Right lobe of liver (tissue), 6 donors: ENCODE data around the gene TXNIP. TPM values are rescaled to one million over a fixed set of nuclear protein-coding genes. Genes with fewer than 3 reads are reported as not detected.

Source experiments
- ATAC-seq, 4 donors: fragments of 200-7000 bp; cut with Tn5 transposase; one replicate each; pipeline ENCODE4 v1.9.1; 2020; ENCODE audit warnings: mild to moderate bottlenecking in 4 of 4, moderate library complexity in 4 of 4
- DNase-seq, 3 donors: peaks; one replicate each; pipeline ENCODE4 v3.0.0-alpha.2; 2020
- H3K27ac ChIP-seq, 3 donors: fragments of 200-600 bp; one replicate each; pipeline ENCODE4 v1.8.0; 2022
- H3K27me3 ChIP-seq, 2 donors: fragments of 200-600 bp; one replicate each; pipeline ENCODE4 v1.8.0; 2022
- H3K36me3 ChIP-seq, 4 donors: fragments of 200-600 bp; sonication (generic) in 1 of 4; one replicate each; pipeline versions ENCODE4 v1.5.1 to v1.8.0; 2017 to 2022; ENCODE audit warnings: control low read depth in 1 of 4
- H3K4me1 ChIP-seq, 4 donors: fragments of 200-600 bp; sonication (generic) in 1 of 4; one replicate each; pipeline versions ENCODE4 v1.5.1 to v1.8.0; 2017 to 2022; ENCODE audit warnings: control low read depth in 1 of 4
- H3K4me3 ChIP-seq, 3 donors: fragments of 200-600 bp; one replicate each; pipeline ENCODE4 v1.8.0; 2022
- H3K9me3 ChIP-seq, 4 donors: fragments of 200-600 bp; sonication (generic) in 1 of 4; one replicate each; pipeline versions ENCODE4 v1.5.1 to v1.8.0; 2017 to 2022; ENCODE audit warnings: control low read depth in 1 of 4
- POLR2A ChIP-seq: fragments of 450-650 bp; IDR thresholded peaks from one replicate; pipeline ENCODE4 v1.6.1; 2017; ENCODE audit warnings: antibody characterized with exemption, mild to moderate bottlenecking
- WGBS: methylation state at CpG from one replicate; pipeline ENCODE4 v1.1.6; 2018; ENCODE audit warnings: low coverage, low lambda C conversion rate; ENCODE audit not compliant: insufficient coverage; ENCODE audit errors: missing lambda C conversion rate; 5-methylcytosine and 5-hydroxymethylcytosine counted together
- intact Hi-C, 2 donors: fragments of 100-400 bp; cut with DNase I; formaldehyde crosslinking; loops; one replicate each; pipeline versions ENCODE4 v1.11.2 to v1.14.1; 2022
- total RNA-seq, 6 experiments: library from RNA; depleted of rRNA in 2 of 6; stranded (reverse); fragments of >200 nt in 2 of 6; fragmentation: NEBNext Ultra II Directional in 3 of 6; extraction: Animal tissue kit (Norgen Biotek cat#: 25700) in 3 of 6; gene quantifications; one replicate each; pipeline versions ENCODE4 v1.1.0 to v1.2.4, GENCODE V29; 2016 to 2023
- TF ChIP-seq, protein P1 (sequence below), 4 donors: fragments of 200-600 bp in 3 of 4; fragments of 450-650 bp in 1 of 4; IDR thresholded peaks; one replicate each; pipeline versions ENCODE4 v1.5.1 to v1.8.0; 2016 to 2022; ENCODE audit warnings: antibody characterized with exemption in 4 of 4, mild to moderate bottlenecking in 2 of 4
- donor health status: DM: no; HTN: yes; CAD: no.
- donor health status: DM: no; HTN: no; CAD: no.
- donor health status: DM: no; HTN: no; CAD: no.
- donor health status: DM: no; HTN: yes; CAD: no.
- donor health status: DM: no; HTN: yes; CAD: no.

Gene TXNIP
- total RNA-seq, 6 experiments from 2014 or later, result 56.3 to 398 (median 134) TPM

DNA sequence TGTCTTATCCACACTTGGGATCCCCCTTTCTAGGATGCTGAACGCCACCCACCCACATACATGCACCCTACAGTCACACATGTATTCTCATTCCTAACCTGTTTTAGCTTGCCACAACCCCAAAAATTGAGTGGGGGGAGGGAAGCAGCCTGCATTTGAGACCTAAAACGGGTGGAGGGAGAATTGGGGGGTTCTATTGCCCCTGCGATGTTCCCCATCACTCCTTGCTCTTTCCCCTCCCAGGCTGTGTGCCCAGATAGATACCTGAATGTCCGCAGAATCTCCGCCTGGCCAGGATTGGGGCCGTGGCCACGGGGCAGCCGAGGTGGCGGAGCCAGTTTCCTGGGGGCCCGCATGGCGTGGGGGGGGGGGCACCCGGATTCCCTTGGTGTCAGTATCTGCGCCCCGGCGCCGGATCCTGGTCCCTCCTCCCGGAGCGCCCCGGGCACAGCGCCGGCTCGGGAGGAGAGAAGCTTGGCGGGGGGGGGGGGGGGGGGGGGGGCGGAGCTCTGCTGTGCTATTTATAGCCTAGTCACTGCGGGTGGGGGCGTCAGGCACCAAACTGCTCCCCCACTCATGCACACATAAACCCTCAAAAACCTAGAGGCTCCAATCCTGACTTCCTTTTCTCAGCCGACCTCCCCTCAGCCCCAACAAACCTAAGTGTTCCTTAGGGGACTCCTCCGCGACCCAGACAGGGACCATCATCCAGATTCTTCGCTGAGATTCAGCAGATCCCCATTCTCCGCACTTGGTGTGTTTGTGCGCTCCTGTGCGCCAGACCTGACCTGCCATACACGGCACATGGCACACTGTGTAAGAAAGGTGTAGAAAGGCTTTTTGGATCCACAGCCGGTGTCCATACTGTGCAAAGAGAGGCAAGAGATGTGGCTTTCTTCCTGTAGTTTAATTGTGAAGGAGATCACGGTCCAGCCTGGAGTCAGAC lies 33.9 kb downstream of the TXNIP start:
- peak in 2 of 3 donors; percentile 48 to 59 for DNase-seq
- Histone ChIP-seq H3K36me3 (no peaks in the 10 kb centered on the region), H3K27me3 (no peaks in the 10 kb centered on the region), H3K4me3 (peak overlapping the region; percentile 20 to 67 (median 55)), H3K4me1 (peaks cover 0 to 36% (median 10%) of the 10 kb centered on the region in 4 donors), H3K9me3 (no peaks in the 10 kb centered on the region), H3K27ac (no peak overlapping the region)
- no peak for ATAC-seq
- WGBS, result 29% methylated on average over 16 of the region's 36 CpGs
- TF ChIP-seq POLR2A, result no peak
- TF ChIP-seq, protein P1, sequence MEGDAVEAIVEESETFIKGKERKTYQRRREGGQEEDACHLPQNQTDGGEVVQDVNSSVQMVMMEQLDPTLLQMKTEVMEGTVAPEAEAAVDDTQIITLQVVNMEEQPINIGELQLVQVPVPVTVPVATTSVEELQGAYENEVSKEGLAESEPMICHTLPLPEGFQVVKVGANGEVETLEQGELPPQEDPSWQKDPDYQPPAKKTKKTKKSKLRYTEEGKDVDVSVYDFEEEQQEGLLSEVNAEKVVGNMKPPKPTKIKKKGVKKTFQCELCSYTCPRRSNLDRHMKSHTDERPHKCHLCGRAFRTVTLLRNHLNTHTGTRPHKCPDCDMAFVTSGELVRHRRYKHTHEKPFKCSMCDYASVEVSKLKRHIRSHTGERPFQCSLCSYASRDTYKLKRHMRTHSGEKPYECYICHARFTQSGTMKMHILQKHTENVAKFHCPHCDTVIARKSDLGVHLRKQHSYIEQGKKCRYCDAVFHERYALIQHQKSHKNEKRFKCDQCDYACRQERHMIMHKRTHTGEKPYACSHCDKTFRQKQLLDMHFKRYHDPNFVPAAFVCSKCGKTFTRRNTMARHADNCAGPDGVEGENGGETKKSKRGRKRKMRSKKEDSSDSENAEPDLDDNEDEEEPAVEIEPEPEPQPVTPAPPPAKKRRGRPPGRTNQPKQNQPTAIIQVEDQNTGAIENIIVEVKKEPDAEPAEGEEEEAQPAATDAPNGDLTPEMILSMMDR (IDR thresholded peaks at IDR 0.05), result no peak
- intact Hi-C loops, result no loop called here

DNA sequence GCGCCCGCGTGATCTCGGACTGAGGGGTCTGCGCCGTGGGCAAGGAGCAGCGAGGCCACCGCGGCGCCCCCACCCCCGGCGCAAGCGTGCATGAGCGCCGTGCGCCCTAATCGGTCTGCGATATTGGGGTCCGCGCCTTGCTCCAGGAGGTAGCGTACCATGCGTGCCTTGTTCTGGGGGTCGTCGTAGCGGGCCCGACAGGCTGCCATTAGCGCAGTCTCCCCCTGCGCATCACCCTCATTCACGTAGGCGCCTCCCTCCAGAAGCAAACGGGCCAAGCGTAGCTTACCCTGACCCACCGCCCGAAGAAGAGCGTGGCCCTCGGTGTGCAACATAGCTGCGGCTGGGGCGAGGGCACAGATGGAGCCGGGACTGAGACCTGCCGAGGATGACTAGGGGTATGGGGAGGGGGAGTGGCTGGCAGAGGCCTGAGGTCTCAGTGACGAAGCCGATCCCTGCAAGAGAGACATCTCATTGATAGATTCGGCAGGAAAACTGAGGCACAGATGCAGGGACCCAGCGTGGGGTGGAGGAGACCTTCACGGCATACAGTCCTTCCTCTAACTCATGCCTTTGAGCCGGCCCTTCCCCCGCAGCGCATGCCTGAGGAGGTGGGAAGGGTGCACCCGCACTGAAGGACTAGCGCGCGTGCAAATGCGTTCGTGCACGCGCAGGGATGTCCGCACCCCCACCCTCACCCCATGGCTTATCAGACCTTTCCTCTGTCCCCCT lies 34.8 kb downstream of the TXNIP start:
- H3K4me3 ChIP-seq, result peak overlapping the region; percentile 55 to 67 (median 64)
- H3K27me3 ChIP-seq, result no peaks in the 10 kb centered on the region
- WGBS, result 0% methylated on average over 7 of the region's 57 CpGs

DNA sequence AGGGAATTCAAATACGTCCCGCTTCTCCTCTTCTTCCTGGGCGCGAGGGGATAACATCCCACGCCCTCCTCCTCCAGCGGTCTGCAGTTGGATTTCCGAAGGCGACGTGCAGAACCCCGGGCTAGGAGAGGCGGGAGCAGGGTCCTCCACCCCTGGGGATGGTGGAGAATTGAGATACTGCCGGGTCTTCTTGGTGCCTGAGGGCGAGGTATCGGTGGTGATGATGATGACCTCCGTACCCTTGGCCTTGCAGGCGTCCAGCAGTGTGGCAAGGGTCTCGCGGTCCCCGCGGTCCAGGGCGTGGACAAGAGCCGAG lies 35.3 kb downstream of the TXNIP start:
- H3K4me1 ChIP-seq, result peaks cover 0 to 45% (median 11%) of the 10 kb centered on the region in 4 donors
- TF ChIP-seq POLR2A, result no peak
- TF ChIP-seq, protein P1 (IDR thresholded peaks at IDR 0.05), result no peak
- DNase-seq (peak in 1 of 3 donors; percentile 62), ATAC-seq (no peak)
- H3K9me3 ChIP-seq, result no peaks in the 10 kb centered on the region
- no peaks in the 10 kb centered on the region for H3K27me3 ChIP-seq
- H3K4me3 ChIP-seq, result peak overlapping the region; percentile 55 to 67 (median 64)
- WGBS, result 0% methylated on average over 3 of the region's 22 CpGs
- H3K36me3 ChIP-seq, result no peaks in the 10 kb centered on the region
- H3K27ac ChIP-seq, result peak overlapping the region; percentile 66 to 78 (median 77)
- intact Hi-C loops, result no loop called here

More for the DNA sequence above, 34.8 kb downstream of the TXNIP start:
- intact Hi-C loops, result no loop called here
- no peak for TF ChIP-seq POLR2A
- TF ChIP-seq, protein P1 (IDR thresholded peaks at IDR 0.05), result no peak
- Histone ChIP-seq H3K4me1 (peaks cover 0 to 40% (median 10%) of the 10 kb centered on the region in 4 donors), H3K27ac (peak overlapping the region in 2 of 3 donors; percentile 77 to 78), H3K36me3 (no peaks in the 10 kb centered on the region), H3K9me3 (no peaks in the 10 kb centered on the region)
- DNase-seq (peak in 1 of 3 donors; percentile 53), ATAC-seq (no peak)

GRCh38 chr1:145960468-145961108 lies 35.8 kb downstream of the TXNIP start:
- H3K36me3 ChIP-seq, result no peaks in the 10 kb centered on the region
- H3K27ac ChIP-seq, result peak overlapping the region; percentile 66 to 78 (median 77)
- ATAC-seq, result peak; percentile 56 to 69 (median 64)
- intact Hi-C loops, result no loop called here
- peak overlapping the region; percentile 55 to 67 (median 64) for H3K4me3 ChIP-seq
- TF ChIP-seq POLR2A, result peak; percentile 87
- TF ChIP-seq, protein P1 (IDR thresholded peaks at IDR 0.05), result peak; percentile 10 to 29 (median 23)
- no peaks in the 10 kb centered on the region for H3K9me3 ChIP-seq
- WGBS, result 0% methylated on average over 22 of the region's 44 CpGs
- peak; percentile 88 to 90 (median 89) for DNase-seq
- H3K27me3 ChIP-seq, result no peaks in the 10 kb centered on the region
- peaks cover 0 to 50% (median 13%) of the 10 kb centered on the region in 4 donors for H3K4me1 ChIP-seq
